Neuron (in vitro differentiated cells): ENCODE data around the gene CREB3L2.
"Not testable (repeated sequence)": the region's sequence is repeated elsewhere in the genome, so short reads cannot be mapped to it uniquely, and the experiment has no call there.

Experiments
- H2AFZ ChIP-seq: one replicate; pipeline ENCODE4 v1.6.1; 2013; ENCODE audit warnings: low read depth, mild to moderate bottlenecking, inconsistent platforms, low read length, moderate library complexity
- H3K27me3 ChIP-seq: one replicate; pipeline ENCODE4 v1.6.1; 2013; ENCODE audit warnings: low read length; ENCODE audit not compliant: insufficient read depth
- H3K36me3 ChIP-seq: one replicate; pipeline ENCODE4 v1.6.1; 2013; ENCODE audit warnings: low read length; ENCODE audit not compliant: insufficient read depth
- H3K4me1 ChIP-seq: one replicate; pipeline ENCODE4 v1.6.1; 2013; ENCODE audit warnings: low read length; ENCODE audit not compliant: insufficient read depth
- H3K4me3 ChIP-seq: 2 replicates; pipeline ENCODE4 v1.5.1; 2013; ENCODE audit warnings: mild to moderate bottlenecking, low read length, moderate library complexity
- H3K9me3 ChIP-seq: one replicate; pipeline ENCODE4 v1.6.1; 2013; ENCODE audit warnings: low read length

CREB3L2 gene

GRCh38 chr7:137933270-137934017, 68.4 kb downstream of the CREB3L2 start:
- peaks cover 10% of the 10 kb centered on the region for H3K4me1 ChIP-seq
- no peaks in the 10 kb centered on the region for H3K27me3 ChIP-seq
- no peaks in the 10 kb centered on the region for H3K36me3 ChIP-seq
- no peaks in the 10 kb centered on the region for H3K9me3 ChIP-seq
- H2AFZ ChIP-seq: no peak overlapping the region
- no peak overlapping the region for H3K4me3 ChIP-seq

- no peak overlapping the region for H3K4me3 ChIP-seq
- no peaks in the 10 kb centered on the region for H3K27me3 ChIP-seq
- H3K36me3 ChIP-seq: peaks cover 2% of the 10 kb centered on the region
- H3K9me3 ChIP-seq: peaks cover 2% of the 10 kb centered on the region
- peaks cover 10% of the 10 kb centered on the region for H3K4me1 ChIP-seq
- H2AFZ ChIP-seq: no peak overlapping the region
These were observed 69.0 kb downstream of the CREB3L2 start for GRCh38 chr7:137932881-137933269.

GRCh38 chr7:137931823-137932222, 70.1 kb downstream of the CREB3L2 start:
- Histone ChIP-seq H3K4me1 (peaks cover 10% of the 10 kb centered on the region), H3K27me3 (no peaks in the 10 kb centered on the region), H3K4me3 (no peak overlapping the region), H2AFZ (no peak overlapping the region), H3K9me3 (peaks cover 5% of the 10 kb centered on the region), H3K36me3 (peaks cover 11% of the 10 kb centered on the region)

- Histone ChIP-seq H3K4me1 (peaks cover 10% of the 10 kb centered on the region), H3K27me3 (no peaks in the 10 kb centered on the region), H3K36me3 (peaks cover 16% of the 10 kb centered on the region), H2AFZ (no peak overlapping the region), H3K9me3 (peaks cover 10% of the 10 kb centered on the region), H3K4me3 (no peak overlapping the region)
These were observed 71.3 kb downstream of the CREB3L2 start for GRCh38 chr7:137930581-137930980.

- H3K9me3 ChIP-seq: peaks cover 10% of the 10 kb centered on the region
- no peaks in the 10 kb centered on the region for H3K27me3 ChIP-seq
- H3K4me1 ChIP-seq: peaks cover 10% of the 10 kb centered on the region
- H3K36me3 ChIP-seq: peaks cover 20% of the 10 kb centered on the region
- H2AFZ ChIP-seq: no peak overlapping the region
- no peak overlapping the region for H3K4me3 ChIP-seq
These were observed 73.3 kb downstream of the CREB3L2 start for GRCh38 chr7:137928626-137929025.

GRCh38 chr7:137927386-137927785, 74.5 kb downstream of the CREB3L2 start:
- H3K36me3 ChIP-seq: peaks cover 24% of the 10 kb centered on the region
- H3K9me3 ChIP-seq: peaks cover 10% of the 10 kb centered on the region
- H3K4me1 ChIP-seq: no peaks in the 10 kb centered on the region
- no peak overlapping the region for H3K4me3 ChIP-seq
- H2AFZ ChIP-seq: no peak overlapping the region
- H3K27me3 ChIP-seq: no peaks in the 10 kb centered on the region

- not testable (repeated sequence) for H2AFZ ChIP-seq, H3K9me3 ChIP-seq, H3K27me3 ChIP-seq, H3K4me1 ChIP-seq, H3K4me3 ChIP-seq
- H3K36me3 ChIP-seq: peaks cover 24% of the 10 kb centered on the region
These were observed 75.7 kb downstream of the CREB3L2 start for GRCh38 chr7:137926206-137926605.

- Histone ChIP-seq H3K27me3 (no peaks in the 10 kb centered on the region), H3K4me1 (no peaks in the 10 kb centered on the region), H3K36me3 (peaks cover 24% of the 10 kb centered on the region), H3K9me3 (peaks cover 10% of the 10 kb centered on the region), H2AFZ (no peak overlapping the region), H3K4me3 (no peak overlapping the region)
These were observed 76.1 kb downstream of the CREB3L2 start for GRCh38 chr7:137925754-137926153.

- Histone ChIP-seq H2AFZ (no peak overlapping the region), H3K9me3 (peaks cover 10% of the 10 kb centered on the region), H3K36me3 (peaks cover 24% of the 10 kb centered on the region), H3K4me3 (no peak overlapping the region), H3K27me3 (no peaks in the 10 kb centered on the region), H3K4me1 (no peaks in the 10 kb centered on the region)
These were observed 76.8 kb downstream of the CREB3L2 start for GRCh38 chr7:137925091-137925490.

GRCh38 chr7:137923380-137923779, 78.5 kb downstream of the CREB3L2 start:
- Histone ChIP-seq H3K36me3 (peaks cover 24% of the 10 kb centered on the region), H3K9me3 (peaks cover 10% of the 10 kb centered on the region), H3K4me3 (no peak overlapping the region), H3K4me1 (no peaks in the 10 kb centered on the region), H3K27me3 (no peaks in the 10 kb centered on the region), H2AFZ (no peak overlapping the region)

GRCh38 chr7:137920637-137921399, 81.1 kb downstream of the CREB3L2 start:
- no peaks in the 10 kb centered on the region for H3K27me3 ChIP-seq
- peaks cover 8% of the 10 kb centered on the region for H3K36me3 ChIP-seq
- H2AFZ ChIP-seq: no peak overlapping the region
- no peaks in the 10 kb centered on the region for H3K9me3 ChIP-seq
- no peaks in the 10 kb centered on the region for H3K4me1 ChIP-seq
- H3K4me3 ChIP-seq: no peak overlapping the region

- Histone ChIP-seq H3K36me3 (peaks cover 12% of the 10 kb centered on the region), H3K4me1 (no peaks in the 10 kb centered on the region), H3K9me3 (no peaks in the 10 kb centered on the region)
These were observed 81.9 kb downstream of the CREB3L2 start for GRCh38 chr7:137919987-137920386.

GRCh38 chr7:137916980-137917645, 84.8 kb downstream of the CREB3L2 start:
- Histone ChIP-seq H3K27me3 (no peaks in the 10 kb centered on the region), H3K4me1 (no peaks in the 10 kb centered on the region), H3K9me3 (no peaks in the 10 kb centered on the region), H3K36me3 (peaks cover 22% of the 10 kb centered on the region), H3K4me3 (no peak overlapping the region), H2AFZ (no peak overlapping the region)

More at GRCh38 chr7:137919987-137920386, 81.9 kb downstream of the CREB3L2 start:
- Histone ChIP-seq H3K4me3 (no peak overlapping the region), H3K27me3 (no peaks in the 10 kb centered on the region), H2AFZ (no peak overlapping the region)
